ENCODE measurements around the gene RTN4RL1. TPM values are rescaled to one million over a fixed set of nuclear protein-coding genes. Genes with fewer than 3 reads are reported as not detected.
"Not testable (repeated sequence)": the region's sequence is repeated elsewhere in the genome, so short reads cannot be mapped to it uniquely, and the experiment has no call there.

The RTN4RL1 gene
- total RNA-seq, 4 donors from 2014 or later = 16.4 to 24.8 (median 21.6) TPM

GRCh38 chr17:2016494-2016893 is 8.6 kb downstream of the RTN4RL1 start:
- Histone ChIP-seq H3K4me1 (peaks cover 43% of the 10 kb centered on the region), H3K27me3 (no peaks in the 10 kb centered on the region), H3K9me3 (no peaks in the 10 kb centered on the region), H3K27ac (no peak overlapping the region), H3K36me3 (no peaks in the 10 kb centered on the region), H3K4me3 (no peak overlapping the region)
- TF ChIP-seq CTCF (IDR thresholded peaks at IDR 0.05) (no peak), EP300 (IDR thresholded peaks at IDR 0.05) (no peak), POLR2AphosphoS5 (IDR thresholded peaks at IDR 0.05) (no peak), POLR2A (IDR thresholded peaks at IDR 0.05) (no peak)
- DNase-seq (ENCODE audit: low spot score in 2 of 2) = no peak
- WGBS = 54% methylated on average over 15 of the region's 20 CpGs

GRCh38 chr17:2015314-2015713 is 9.8 kb downstream of the RTN4RL1 start:
- Histone ChIP-seq H3K27me3 (no peaks in the 10 kb centered on the region), H3K27ac (no peak overlapping the region), H3K36me3 (no peaks in the 10 kb centered on the region), H3K9me3 (no peaks in the 10 kb centered on the region), H3K4me1 (peaks cover 52% of the 10 kb centered on the region), H3K4me3 (no peak overlapping the region)
- TF ChIP-seq POLR2A (IDR thresholded peaks at IDR 0.05) (no peak), EP300 (IDR thresholded peaks at IDR 0.05) (no peak), POLR2AphosphoS5 (IDR thresholded peaks at IDR 0.05) (no peak), CTCF (IDR thresholded peaks at IDR 0.05) (no peak)
- DNase-seq (ENCODE audit: low spot score in 2 of 2) = no peak
- 88% methylated on average over 14 of the region's 14 CpGs for WGBS

- DNase-seq (ENCODE audit: low spot score in 2 of 2) = no peak
- whole genome bisulfite sequencing = 100% methylated on average over 1 of the region's 1 CpG
- TF ChIP-seq CTCF (IDR thresholded peaks at IDR 0.05) (no peak), EP300 (IDR thresholded peaks at IDR 0.05) (no peak), POLR2A (IDR thresholded peaks at IDR 0.05) (no peak), POLR2AphosphoS5 (IDR thresholded peaks at IDR 0.05) (no peak)
- Histone ChIP-seq H3K27me3 (no peaks in the 10 kb centered on the region), H3K4me1 (peaks cover 51% of the 10 kb centered on the region), H3K36me3 (no peaks in the 10 kb centered on the region), H3K4me3 (no peak overlapping the region), H3K9me3 (no peaks in the 10 kb centered on the region), H3K27ac (no peak overlapping the region)
Observed at GRCh38 chr17:2013994-2014317, 11.2 kb downstream of the RTN4RL1 start.

- peaks cover 48% of the 10 kb centered on the region for H3K4me1 ChIP-seq
- H3K9me3 ChIP-seq; H3K36me3 ChIP-seq; DNase-seq (ENCODE audit: low spot score in 2 of 2); H3K27me3 ChIP-seq; H3K4me3 ChIP-seq; H3K27ac ChIP-seq: not testable (repeated sequence)
- 78% methylated on average over 4 of the region's 6 CpGs for WGBS
Observed at GRCh38 chr17:2013220-2013993, 11.7 kb downstream of the RTN4RL1 start.

GRCh38 chr17:2012499-2012898 is 12.6 kb downstream of the RTN4RL1 start:
- H3K27me3 ChIP-seq = no peaks in the 10 kb centered on the region
- peak overlapping the region; percentile 85 for H3K27ac ChIP-seq
- no peak overlapping the region for H3K4me3 ChIP-seq
- H3K36me3 ChIP-seq = no peaks in the 10 kb centered on the region
- no peaks in the 10 kb centered on the region for H3K9me3 ChIP-seq
- WGBS = 83% methylated on average over 4 of the region's 4 CpGs
- H3K4me1 ChIP-seq = peaks cover 48% of the 10 kb centered on the region
- no peak for DNase-seq (ENCODE audit: low spot score in 2 of 2)
- no peak for TF ChIP-seq POLR2A (IDR thresholded peaks at IDR 0.05)
- TF ChIP-seq CTCF (IDR thresholded peaks at IDR 0.05) = no peak
- no peak for TF ChIP-seq EP300 (IDR thresholded peaks at IDR 0.05)

Data from suprapubic skin (tissue), 4 donors.